HepG2 (cell line): ENCODE measurements around the gene BTG1. TPM values are rescaled to one million over a fixed set of nuclear protein-coding genes. Genes with fewer than 3 reads are reported as not detected.

Experiments used
- AKAP8 ChIP-seq: sonication (generic); formaldehyde crosslinking; IDR thresholded peaks from 2 replicates; pipeline ENCODE4 v1.5.1; 2020; ENCODE audit warnings: mild to moderate bottlenecking, missing genetic modification reagents
- ATAD3A ChIP-seq: sonication (generic); formaldehyde crosslinking; IDR thresholded peaks from 2 replicates; pipeline ENCODE4 v1.4.0; 2020; ENCODE audit warnings: missing genetic modification reagents
- ATF5 ChIP-seq: sonication (generic); formaldehyde crosslinking; IDR thresholded peaks from 2 replicates; pipeline ENCODE4 v1.4.0; 2020; ENCODE audit warnings: mild to moderate bottlenecking, low read depth, missing genetic modification reagents
- CBX5 ChIP-seq: sonication (generic); formaldehyde crosslinking; IDR thresholded peaks from 2 replicates; pipeline ENCODE4 v1.4.0; 2020; ENCODE audit warnings: missing genetic modification reagents, borderline replicate concordance
- DMAP1 ChIP-seq: IDR thresholded peaks from 2 replicates; pipeline ENCODE4 v1.6.1; 2016
- FOXO1 ChIP-seq: sonication (generic); formaldehyde crosslinking; IDR thresholded peaks from 2 replicates; pipeline ENCODE4 v1.4.0; 2020; ENCODE audit warnings: missing genetic modification reagents
- JUND ChIP-seq: sonication (generic); formaldehyde crosslinking; IDR thresholded peaks from 2 replicates; pipeline ENCODE4 v1.8.0; 2022; ENCODE audit warnings: mild to moderate bottlenecking, missing genetic modification reagents
- KLF11 ChIP-seq: IDR thresholded peaks from 2 replicates; pipeline ENCODE4 v1.6.1; 2016; ENCODE audit warnings: missing compliant biosample characterization
- MXI1 ChIP-seq: IDR thresholded peaks from 3 replicates; pipeline ENCODE4 v1.6.1; 2012; ENCODE audit warnings: low read depth, low read length, inconsistent platforms, borderline replicate concordance
- MYPOP ChIP-seq: sonication (generic); formaldehyde crosslinking; IDR thresholded peaks from 2 replicates; pipeline ENCODE4 v1.8.1; 2023; ENCODE audit warnings: mild to moderate bottlenecking, moderate library complexity, missing genetic modification reagents
- PBX2 ChIP-seq: IDR thresholded peaks from 2 replicates; pipeline ENCODE4 v1.6.1; 2016; ENCODE audit warnings: control low read depth
- PRPF4 ChIP-seq: fragments of 200-400 bp; formaldehyde crosslinking; IDR thresholded peaks from 2 replicates; pipeline ENCODE4 v1.6.1; 2016; ENCODE audit warnings: low read length, low read depth; ENCODE audit not compliant: poor library complexity, severe bottlenecking
- RARA ChIP-seq: IDR thresholded peaks from 2 replicates; pipeline ENCODE4 v1.6.1; 2016; ENCODE audit warnings: missing genetic modification reagents, missing compliant biosample characterization
- SIN3B ChIP-seq: fragments of 150-350 bp; IDR thresholded peaks from 2 replicates; pipeline ENCODE4 v1.6.1; 2014; ENCODE audit warnings: low read length
- SOX6 ChIP-seq, 2 experiments: fragments of 450-650 bp in 1 of 2; sonication (generic) in 1 of 2; formaldehyde crosslinking in 1 of 2; IDR thresholded peaks; 2 replicates each; pipeline versions ENCODE4 v1.4.0 to v1.6.1; 2017 to 2020; ENCODE audit warnings: antibody characterized with exemption in 1 of 2, mild to moderate bottlenecking in 1 of 2, missing genetic modification reagents in 1 of 2
- SRF ChIP-seq: IDR thresholded peaks from 2 replicates; pipeline ENCODE4 v1.6.1; 2011; ENCODE audit warnings: mild to moderate bottlenecking, low read depth, low read length, moderate library complexity
- TCF7 ChIP-seq: sonication (generic); IDR thresholded peaks from 2 replicates; pipeline ENCODE4 v1.6.1; 2016; ENCODE audit warnings: antibody characterized with exemption, low read depth
- TEAD2 ChIP-seq: sonication (generic); formaldehyde crosslinking; IDR thresholded peaks from 2 replicates; pipeline ENCODE4 v1.9.0; 2021; ENCODE audit warnings: missing genetic modification reagents
- TOPORS ChIP-seq: sonication (generic); formaldehyde crosslinking; IDR thresholded peaks from 2 replicates; pipeline ENCODE4 v1.8.0; 2023; ENCODE audit warnings: mild to moderate bottlenecking, missing genetic modification reagents
- TSC22D2 ChIP-seq: sonication (generic); formaldehyde crosslinking; IDR thresholded peaks from 2 replicates; pipeline ENCODE4 v1.5.1; 2020; ENCODE audit warnings: missing genetic modification reagents, mild to moderate bottlenecking, borderline replicate concordance
- YY1 ChIP-seq: IDR thresholded peaks from 2 replicates; pipeline ENCODE4 v1.6.1; 2011; ENCODE audit warnings: low read length, low read depth, moderate library complexity, mild to moderate bottlenecking; ENCODE audit not compliant: insufficient read depth, insufficient replicate concordance
- ZMYM2 ChIP-seq: sonication (generic); formaldehyde crosslinking; IDR thresholded peaks from 2 replicates; pipeline ENCODE4 v1.8.0; 2022; ENCODE audit warnings: mild to moderate bottlenecking, missing genetic modification reagents
- ZNF280B ChIP-seq: sonication (generic); formaldehyde crosslinking; IDR thresholded peaks from 2 replicates; pipeline ENCODE4 v1.5.0; 2020; ENCODE audit warnings: missing genetic modification reagents, mild to moderate bottlenecking, borderline replicate concordance
- ZNF33A ChIP-seq: sonication (generic); formaldehyde crosslinking; IDR thresholded peaks from 2 replicates; pipeline ENCODE4 v1.5.1; 2020; ENCODE audit warnings: missing genetic modification reagents, mild to moderate bottlenecking, moderate library complexity, borderline replicate concordance
- ZNF430 ChIP-seq: sonication (generic); formaldehyde crosslinking; IDR thresholded peaks from 2 replicates; pipeline ENCODE4 v1.9.0; 2021; ENCODE audit warnings: mild to moderate bottlenecking, missing genetic modification reagents
- ZNF446 ChIP-seq: sonication (generic); formaldehyde crosslinking; IDR thresholded peaks from 2 replicates; pipeline ENCODE4 v1.5.0; 2020; ENCODE audit warnings: mild to moderate bottlenecking, missing genetic modification reagents
- ZNF572 ChIP-seq: sonication (generic); formaldehyde crosslinking; IDR thresholded peaks from 2 replicates; pipeline ENCODE4 v1.5.1; 2020; ENCODE audit warnings: mild to moderate bottlenecking, missing genetic modification reagents
- ZNF83 ChIP-seq: sonication (generic); formaldehyde crosslinking; IDR thresholded peaks from 2 replicates; pipeline ENCODE4 v1.4.0; 2020; ENCODE audit warnings: missing genetic modification reagents, mild to moderate bottlenecking, borderline replicate concordance
- polyA plus RNA-seq, 8 experiments: library from polyadenylated mRNA; depleted of rRNA in 3 of 8; stranded (reverse) in 7 of 8; unstranded in 1 of 8; fragments of >200 nt; fragmentation: Illumina TruSeq in 4 of 8; extraction: Trizol in 4 of 8; gene quantifications; 2 replicates each; pipeline versions ENCODE4 v1.2.1 to v1.2.3, GENCODE V29; 2011 to 2016; ENCODE audit warnings: low read depth in 4 of 8, missing spikeins in 1 of 8, mixed read lengths in 1 of 8; ENCODE audit not compliant: insufficient read depth in 1 of 8
- total RNA-seq, 5 experiments: library from RNA; depleted of rRNA; stranded (reverse); fragments of >200 nt; fragmentation: Illumina TruSeq; extraction: Trizol; gene quantifications; 2 replicates each; pipeline ENCODE4 v1.2.3, GENCODE V29; 2016; ENCODE audit warnings: low read depth in 1 of 5

BTG1 gene
- total and polyA plus RNA-seq, 2 of the 13 experiments (the other 11 are each of a cell fraction or from before 2014, with no cell fraction given): 7.5 to 16.7 TPM

GRCh38 chr12:92145731-92146496 is at the start of gene BTG1 (continued):
- no peak for TF ChIP-seq JUND (CRISPR knock-in tag)
- TF ChIP-seq PBX2 (CRISPR knock-in tag): peak; percentile 25; the same call in 1 of the 2 replicates
- no peak for TF ChIP-seq TSC22D2 (CRISPR knock-in tag)
- no peak for TF ChIP-seq SRF
- peak; percentile 45 for TF ChIP-seq RARA (CRISPR knock-in tag)
- no peak for TF ChIP-seq PRPF4
- peak; percentile 99 for TF ChIP-seq MYPOP (CRISPR knock-in tag)
- no peak for TF ChIP-seq AKAP8 (CRISPR knock-in tag)
- peak; percentile 48; the same call in 1 of the 3 replicates for TF ChIP-seq MXI1
- TF ChIP-seq FOXO1: peak; percentile 54
- TF ChIP-seq ZNF572: no peak
- TF ChIP-seq DMAP1 (CRISPR knock-in tag): peak; percentile 6; the same call in 1 of the 2 replicates
- no peak for TF ChIP-seq ATF5 (CRISPR knock-in tag)
- TF ChIP-seq ZMYM2 (CRISPR knock-in tag): no peak
- no peak for TF ChIP-seq ZNF430 (CRISPR knock-in tag)
- peak; percentile 31; the same call in 1 of the 2 replicates for TF ChIP-seq KLF11
- TF ChIP-seq ZNF83 (CRISPR knock-in tag): peak; percentile 79; the same call in 1 of the 2 replicates
- TF ChIP-seq ATAD3A (CRISPR knock-in tag): no peak
- no peak for TF ChIP-seq TEAD2 (CRISPR knock-in tag)
- peak; percentile 77 for TF ChIP-seq YY1
- TF ChIP-seq ZNF446 (CRISPR knock-in tag): no peak
- no peak for TF ChIP-seq ZNF33A (CRISPR knock-in tag)
- no peak for TF ChIP-seq SOX6 (IDR thresholded peaks at IDR 0.05)
- TF ChIP-seq SOX6 (CRISPR knock-in tag; IDR thresholded peaks at IDR 0.05): peak; percentile 64
- TF ChIP-seq SIN3B: peak; percentile 59; the same call in 1 of the 2 replicates
- TF ChIP-seq CBX5 (CRISPR knock-in tag): peak; percentile 65; the same call in 1 of the 2 replicates
- TF ChIP-seq TCF7: no peak
- TF ChIP-seq TOPORS: 0 out of 2 replicates have a peak, but pooled peaks have one; percentile 40
- TF ChIP-seq ZNF280B (CRISPR knock-in tag): no peak
